ENCODE measurements around the gene BCL11B. TPM values are rescaled to one million over a fixed set of nuclear protein-coding genes. Genes with fewer than 3 reads are reported as not detected.

The BCL11B gene
- total RNA-seq, 1 donor from 2014 or later: 0.16 TPM

DNA sequence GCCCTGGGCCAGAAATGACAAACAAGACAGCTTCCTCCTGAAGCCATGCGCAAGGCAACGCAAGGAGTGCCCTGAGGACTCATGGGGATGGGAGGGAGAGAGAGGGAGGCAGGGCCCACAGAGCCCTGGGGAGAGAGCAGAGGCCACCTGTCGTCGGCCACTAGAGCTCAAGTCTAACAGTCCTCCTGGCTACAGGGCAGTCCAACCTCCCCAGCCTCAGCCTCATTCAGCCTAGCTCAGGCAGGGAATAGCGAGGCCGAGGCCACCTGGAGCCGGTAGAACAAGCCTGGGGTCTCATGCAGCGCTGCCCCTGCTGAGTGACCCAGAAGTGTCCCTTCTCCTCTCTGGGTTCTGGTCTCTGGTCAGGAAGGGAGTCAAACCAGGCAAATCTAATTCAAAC, 69.5 kb downstream of the BCL11B start:
- Mint-ChIP-seq H3K9me3 (ENCODE audit: unreplicated experiment) (no peaks in the 10 kb centered on the region), H3K4me3 (ENCODE audit: unreplicated experiment) (no peak overlapping the region), H3K36me3 (ENCODE audit: unreplicated experiment) (no peaks in the 10 kb centered on the region), H3K27ac (ENCODE audit: unreplicated experiment) (no peak overlapping the region), H3K27me3 (ENCODE audit: unreplicated experiment) (peaks cover 54% of the 10 kb centered on the region), H3K4me1 (ENCODE audit: unreplicated experiment) (peaks cover 3% of the 10 kb centered on the region)
- TF ChIP-seq CTCF (IDR thresholded peaks at IDR 0.05): no peak
- no peak for DNase-seq (ENCODE audit: extremely low spot score, unreplicated experiment)

DNA sequence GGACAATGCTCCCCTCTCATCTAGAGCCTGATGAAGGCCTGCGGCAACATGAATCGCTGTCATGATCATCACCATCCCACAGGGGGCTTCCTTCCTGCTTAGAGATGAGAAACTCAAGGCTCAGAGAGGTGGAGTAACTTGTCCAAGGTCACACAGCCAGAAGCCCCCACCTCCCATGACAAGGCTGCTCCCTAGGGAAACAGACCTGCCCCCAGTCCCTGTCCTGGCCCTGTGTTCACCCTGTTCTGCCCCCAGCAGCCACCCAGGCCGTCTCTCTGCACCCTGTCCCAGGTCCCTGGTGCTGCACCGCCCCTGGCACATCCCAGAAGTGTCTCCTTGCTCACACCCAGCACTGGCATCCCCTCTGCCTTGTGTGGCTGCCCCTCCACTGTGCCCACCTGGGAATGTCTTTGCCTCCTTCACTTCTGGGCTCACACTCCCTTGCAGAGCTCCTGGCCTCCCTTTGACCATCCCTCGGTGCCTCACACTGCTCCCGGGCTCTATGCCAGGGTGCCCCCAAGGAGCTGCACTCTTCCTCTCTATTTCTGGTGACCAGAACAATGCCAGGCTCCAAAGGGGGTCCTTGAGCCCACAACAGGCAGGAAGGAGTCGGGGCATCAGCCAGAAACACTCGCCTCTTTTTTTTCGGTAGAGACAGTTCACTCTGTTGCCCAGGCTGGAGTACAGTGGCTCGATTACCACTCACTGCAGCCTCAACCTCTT, 70.5 kb downstream of the BCL11B start:
- Mint-ChIP-seq H3K4me1 (ENCODE audit: unreplicated experiment) (peaks cover 3% of the 10 kb centered on the region), H3K9me3 (ENCODE audit: unreplicated experiment) (no peaks in the 10 kb centered on the region), H3K27ac (ENCODE audit: unreplicated experiment) (no peak overlapping the region), H3K27me3 (ENCODE audit: unreplicated experiment) (peaks cover 54% of the 10 kb centered on the region), H3K36me3 (ENCODE audit: unreplicated experiment) (no peaks in the 10 kb centered on the region), H3K4me3 (ENCODE audit: unreplicated experiment) (no peak overlapping the region)
- no peak for DNase-seq (ENCODE audit: extremely low spot score, unreplicated experiment)
- TF ChIP-seq CTCF (IDR thresholded peaks at IDR 0.05): no peak

DNA sequence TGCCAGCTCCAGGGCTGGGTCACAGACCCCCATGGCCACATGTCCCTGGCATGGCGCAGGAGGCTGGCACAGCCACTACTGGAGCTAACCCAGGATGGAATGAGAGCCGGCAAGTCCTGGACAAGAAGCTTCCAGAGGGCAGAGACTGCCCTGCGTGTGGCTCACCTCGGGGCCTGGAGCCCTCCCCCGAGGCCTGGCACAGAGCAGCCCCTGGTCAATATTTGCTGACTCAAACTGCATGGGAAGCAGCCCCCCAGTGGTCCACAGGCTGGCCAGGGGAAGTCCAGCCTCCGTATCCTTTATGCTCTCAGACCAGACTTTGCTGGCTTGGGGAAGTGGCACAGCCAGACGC, 71.4 kb downstream of the BCL11B start:
- TF ChIP-seq CTCF (IDR thresholded peaks at IDR 0.05): no peak
- DNase-seq (ENCODE audit: extremely low spot score, unreplicated experiment): no peak
- H3K36me3 Mint-ChIP-seq (ENCODE audit: unreplicated experiment): no peaks in the 10 kb centered on the region
- no peak overlapping the region for H3K4me3 Mint-ChIP-seq (ENCODE audit: unreplicated experiment)
- H3K4me1 Mint-ChIP-seq (ENCODE audit: unreplicated experiment): peaks cover 3% of the 10 kb centered on the region
- H3K9me3 Mint-ChIP-seq (ENCODE audit: unreplicated experiment): no peaks in the 10 kb centered on the region
- H3K27me3 Mint-ChIP-seq (ENCODE audit: unreplicated experiment): peaks cover 49% of the 10 kb centered on the region
- no peak overlapping the region for H3K27ac Mint-ChIP-seq (ENCODE audit: unreplicated experiment)

- DNase-seq (ENCODE audit: extremely low spot score, unreplicated experiment): no peak
- Mint-ChIP-seq H3K36me3 (ENCODE audit: unreplicated experiment) (no peaks in the 10 kb centered on the region), H3K27me3 (ENCODE audit: unreplicated experiment) (peaks cover 48% of the 10 kb centered on the region), H3K4me3 (ENCODE audit: unreplicated experiment) (no peak overlapping the region), H3K4me1 (ENCODE audit: unreplicated experiment) (no peaks in the 10 kb centered on the region), H3K27ac (ENCODE audit: unreplicated experiment) (no peak overlapping the region), H3K9me3 (ENCODE audit: unreplicated experiment) (no peaks in the 10 kb centered on the region)
- TF ChIP-seq CTCF (IDR thresholded peaks at IDR 0.05): peak; percentile 46
Measured at GRCh38 chr14:99199846-99200653, 71.9 kb downstream of the BCL11B start.

GRCh38 chr14:99198746-99199502, 73.1 kb downstream of the BCL11B start:
- Mint-ChIP-seq H3K4me1 (ENCODE audit: unreplicated experiment) (no peaks in the 10 kb centered on the region), H3K27me3 (ENCODE audit: unreplicated experiment) (peaks cover 51% of the 10 kb centered on the region), H3K36me3 (ENCODE audit: unreplicated experiment) (no peaks in the 10 kb centered on the region), H3K9me3 (ENCODE audit: unreplicated experiment) (no peaks in the 10 kb centered on the region), H3K27ac (ENCODE audit: unreplicated experiment) (no peak overlapping the region), H3K4me3 (ENCODE audit: unreplicated experiment) (no peak overlapping the region)
- DNase-seq (ENCODE audit: extremely low spot score, unreplicated experiment): no peak
- TF ChIP-seq CTCF (IDR thresholded peaks at IDR 0.05): no peak
